ENCODE measurements around the gene SLC2A9. TPM values are rescaled to one million over a fixed set of nuclear protein-coding genes. Genes with fewer than 3 reads are reported as not detected.

SLC2A9 gene
- total and polyA plus RNA-seq, 2 of the 8 experiments (the other 6 are each of a cell fraction or from before 2014, with no cell fraction given), result 0.20 to 0.26 TPM

GRCh38 chr4:9996319-9997110 lies 24.8 kb downstream of the SLC2A9 start:
- Histone ChIP-seq H2BK15ac (ENCODE audit: low read length) (no peak overlapping the region), H3K23me2 (ENCODE audit: low read depth, low read length) (no peaks in the 10 kb centered on the region), H3K23ac (ENCODE audit: insufficient read length) (no peak overlapping the region), H3K79me1 (ENCODE audit: low read depth, low read length) (no peaks in the 10 kb centered on the region), H3K4ac (replicated peaks; ENCODE audit: insufficient read length, low read depth, low read length) (no peak overlapping the region), H4K20me1 (replicated peaks in 1 of 2; ENCODE audit: control insufficient read depth in 1 of 2, insufficient read depth in 2 of 2, low read length in 2 of 2) (no peaks in the 10 kb centered on the region), H4K8ac (ENCODE audit: extremely low read depth, insufficient read depth, low read length) (no peak overlapping the region), H3K9ac (replicated peaks in 1 of 4; ENCODE audit: extremely low read depth in 1 of 4, low read depth in 3 of 4, low read length in 3 of 4) (no peak overlapping the region; a peak in 1 of 7 replicates), H2BK5ac (ENCODE audit: low read depth, low read length) (no peak overlapping the region), H3K14ac (ENCODE audit: insufficient read length) (no peak overlapping the region), H3K9me3 (ENCODE audit: insufficient read depth in 2 of 2, low read depth in 1 of 2, low read length in 1 of 2) (no peaks in the 10 kb centered on the region), H2AK5ac (ENCODE audit: low read depth, low read length) (no peak overlapping the region), H3K4me2 (ENCODE audit: insufficient read depth in 1 of 2, low read depth in 2 of 2, low read length in 2 of 2) (no peak overlapping the region), H2AFZ (ENCODE audit: low read length) (no peak overlapping the region), H4K5ac (ENCODE audit: insufficient read length, low read depth, low read length) (no peak overlapping the region), H3K4me3 (ENCODE audit: extremely low read depth in 1 of 4, insufficient read depth in 2 of 4, low read depth in 3 of 4, low read length in 4 of 4) (no peak overlapping the region), H2BK120ac (replicated peaks; ENCODE audit: low read depth, low read length) (no peak overlapping the region), H3K27me3 (replicated peaks in 1 of 4; ENCODE audit: control insufficient read depth in 3 of 4, extremely low read depth in 1 of 4, insufficient read depth in 3 of 4, low read length in 3 of 4) (no peaks in the 10 kb centered on the region), H3K27ac (ENCODE audit: low read depth, low read length) (no peak overlapping the region), H3K79me2 (ENCODE audit: control insufficient read depth in 1 of 2, insufficient read depth in 2 of 2, low read length in 2 of 2) (no peaks in the 10 kb centered on the region), H3K56ac (replicated peaks; ENCODE audit: insufficient read length, low read depth, low read length) (no peak overlapping the region), H3K36me3 (ENCODE audit: control insufficient read depth in 2 of 4, insufficient read depth in 4 of 4, low read length in 3 of 4) (no peaks in the 10 kb centered on the region), H3K18ac (ENCODE audit: extremely low read depth, low read length) (no peak overlapping the region), H2BK12ac (ENCODE audit: low read depth, low read length) (no peak overlapping the region), H4K91ac (replicated peaks; ENCODE audit: insufficient read length, low read length) (no peak overlapping the region), H2BK20ac (ENCODE audit: low read length) (no peak overlapping the region), H3K4me1 (replicated peaks in 1 of 4; ENCODE audit: control insufficient read depth in 3 of 4, insufficient read depth in 4 of 4, low read length in 3 of 4) (no peaks in the 10 kb centered on the region; a peak in 1 of 7 replicates)
- FAIRE-seq (no peak), DNase-seq (ENCODE audit: low read depth in 1 of 2, low spot score in 2 of 2) (no peak)
- 74% methylated on average over 6 of the region's 6 CpGs; no CpG with 5 or more reads in 1 of the 2 experiments for WGBS, 2 experiments (ENCODE audit: extremely low coverage in 1 of 2, insufficient coverage in 1 of 2, insufficient read length in 1 of 2, insufficient replicate concordance in 2 of 2, low coverage in 1 of 2, low lambda C conversion rate in 2 of 2, missing lambda C conversion rate in 1 of 2)
- ChIA-PET POLR2A (ENCODE audit: partially characterized antibody) (no interaction called here), CTCF (ENCODE audit: partially characterized antibody) (interaction anchor here (0.7 to 2.3 kb wide), 4 partner anchors 14 to 230 kb away, joined by 3 to 9 read pairs (median 5); no protein-coding TSS in a partner anchor)
- TF ChIP-seq ASH2L (IDR thresholded peaks at IDR 0.05; ENCODE audit: low read length), result no peak
- no peak for TF ChIP-seq MAFK (IDR thresholded peaks at IDR 0.05; ENCODE audit: low read depth, low read length)
- TF ChIP-seq CEBPB (IDR thresholded peaks at IDR 0.05; ENCODE audit: low read depth, low read length), result no peak
- TF ChIP-seq BCL11A (IDR thresholded peaks at IDR 0.05; ENCODE audit: low read depth in 2 of 2, low read length in 2 of 2), result no peak
- no peak for TF ChIP-seq SUZ12 (IDR thresholded peaks at IDR 0.05; ENCODE audit: low read length)
- TF ChIP-seq ATF2 (IDR thresholded peaks at IDR 0.05; ENCODE audit: low read length), result no peak
- no peak for TF ChIP-seq NRF1 (IDR thresholded peaks at IDR 0.05; ENCODE audit: low read depth, low read length)
- no peak for TF ChIP-seq EP300 (IDR thresholded peaks at IDR 0.05; ENCODE audit: borderline replicate concordance in 1 of 2, low read depth in 2 of 2, low read length in 2 of 2)
- TF ChIP-seq SIX5 (IDR thresholded peaks at IDR 0.05; ENCODE audit: low read depth, low read length), result no peak
- TF ChIP-seq RAD21 (IDR thresholded peaks at IDR 0.05 in 1 of 2, conservative IDR thresholded peaks at IDR 0.05 in 1 of 2; ENCODE audit: low read depth in 2 of 2, low read length in 2 of 2), result no peak
- TF ChIP-seq EZH2 (IDR thresholded peaks at IDR 0.05; ENCODE audit: low read depth, low read length, severe bottlenecking), result no peak
